H1 (cell line): Measurements from ENCODE around the gene ALK. TPM values are rescaled to one million over a fixed set of nuclear protein-coding genes. Genes with fewer than 3 reads are reported as not detected.

Source experiments
- CTCF ChIA-PET: fragments of 300-600 bp; sonication (Branson Sonifier 250); formaldehyde crosslinking; loops from one replicate; lab custom pipeline; 2021; ENCODE audit not compliant: partially characterized antibody; lab: Charles Lee
- POLR2A ChIA-PET: fragments of 300-600 bp; sonication (Branson Sonifier 250); formaldehyde crosslinking; loops from one replicate; lab custom pipeline; 2021; ENCODE audit warnings: inconsistent platforms; ENCODE audit not compliant: partially characterized antibody; lab: Charles Lee
- DNase-seq, 2 experiments: peaks; one replicate each; pipeline versions ENCODE4 v3.0.0 to v3.0.0-alpha.2; 2010 to 2022; ENCODE audit warnings: low spot score in 2 of 2, low read depth in 1 of 2, mixed read lengths in 1 of 2
- FAIRE-seq: peaks from 2 replicates; lab custom pipeline; 2011; peaks lifted over from hg19 to GRCh38; lab: Jason Lieb, UNC
- H2AFZ ChIP-seq: 2 replicates; pipeline ENCODE4 v1.8.1; 2012; ENCODE audit warnings: low read length, inconsistent platforms
- H2AK5ac ChIP-seq: 2 replicates; pipeline ENCODE4 v1.6.1; 2013; ENCODE audit warnings: low read depth, low read length
- H2BK120ac ChIP-seq: replicated peaks from 2 replicates; pipeline ENCODE3; 2013; ENCODE audit warnings: low read depth, low read length, inconsistent platforms
- H2BK12ac ChIP-seq: 2 replicates; pipeline ENCODE4 v1.6.1; 2013; ENCODE audit warnings: low read depth, low read length
- H2BK15ac ChIP-seq: 2 replicates; pipeline ENCODE4 v1.6.1; 2013; ENCODE audit warnings: low read length
- H2BK20ac ChIP-seq: 2 replicates; pipeline ENCODE4 v1.6.1; 2013; ENCODE audit warnings: low read length
- H2BK5ac ChIP-seq: 2 replicates; pipeline ENCODE4 v1.6.1; 2013; ENCODE audit warnings: low read depth, low read length
- H3K14ac ChIP-seq: 2 replicates; pipeline ENCODE4 v1.6.1; 2013; ENCODE audit warnings: inconsistent platforms; ENCODE audit not compliant: insufficient read length
- H3K18ac ChIP-seq: 2 replicates; pipeline ENCODE4 v1.6.1; 2013; ENCODE audit warnings: low read length; ENCODE audit errors: extremely low read depth
- H3K23ac ChIP-seq: 2 replicates; pipeline ENCODE4 v1.6.1; 2013; ENCODE audit warnings: inconsistent platforms; ENCODE audit not compliant: insufficient read length
- H3K23me2 ChIP-seq: 2 replicates; pipeline ENCODE4 v1.6.1; 2013; ENCODE audit warnings: low read depth, low read length
- H3K27ac ChIP-seq: 2 replicates; pipeline ENCODE4 v1.6.1; 2011; ENCODE audit warnings: low read depth, low read length, inconsistent platforms
- H3K27me3 ChIP-seq, 4 experiments: replicated peaks in 1 of 4; 1 replicate in 1 of 4; 2 replicates in 3 of 4; pipeline versions ENCODE4 v1.6.1 to v1.8.1; 2011 to 2013; ENCODE audit warnings: low read length in 3 of 4, mild to moderate bottlenecking in 3 of 4, inconsistent platforms in 2 of 4, mixed read lengths in 2 of 4, moderate library complexity in 1 of 4; ENCODE audit not compliant: control insufficient read depth in 3 of 4, insufficient read depth in 3 of 4; ENCODE audit errors: extremely low read depth in 1 of 4
- H3K36me3 ChIP-seq, 4 experiments: 2 replicates each; pipeline versions ENCODE4 v1.6.1 to v1.8.1; 2011 to 2013; ENCODE audit warnings: mild to moderate bottlenecking in 4 of 4, low read length in 3 of 4, moderate library complexity in 2 of 4, control low read depth in 1 of 4, inconsistent platforms in 1 of 4; ENCODE audit not compliant: insufficient read depth in 4 of 4, control insufficient read depth in 2 of 4
- H3K4ac ChIP-seq: replicated peaks from 2 replicates; pipeline ENCODE3; 2013; ENCODE audit warnings: low read length, low read depth, mixed read lengths, inconsistent platforms; ENCODE audit not compliant: insufficient read length
- H3K4me1 ChIP-seq, 4 experiments: replicated peaks in 1 of 4; 1 replicate in 1 of 4; 2 replicates in 3 of 4; pipeline versions ENCODE4 v1.6.1 to v1.8.1; 2011 to 2013; ENCODE audit warnings: low read length in 3 of 4, inconsistent platforms in 2 of 4, mixed read lengths in 1 of 4; ENCODE audit not compliant: insufficient read depth in 4 of 4, control insufficient read depth in 3 of 4
- H3K4me2 ChIP-seq, 2 experiments: 2 replicates each; pipeline versions ENCODE4 v1.6.1 to v1.8.1; 2011 to 2013; ENCODE audit warnings: low read depth in 2 of 2, low read length in 2 of 2, control low read depth in 1 of 2, inconsistent platforms in 1 of 2, mild to moderate bottlenecking in 1 of 2; ENCODE audit not compliant: insufficient read depth in 1 of 2
- H3K4me3 ChIP-seq, 4 experiments: fragments of 200-600, 300-600 bp in 1 of 4; sonication (generic), shearing (Covaris generic), sonication (Bioruptor Twin) in 1 of 4; 2 replicates each; pipeline versions ENCODE4 v1.5.1 to v1.8.1; 2011 to 2016; ENCODE audit warnings: low read length in 4 of 4, low read depth in 3 of 4, control low read depth in 2 of 4, inconsistent platforms in 2 of 4, mild to moderate bottlenecking in 2 of 4, mixed read lengths in 1 of 4, moderate library complexity in 1 of 4; ENCODE audit not compliant: insufficient read depth in 2 of 4; ENCODE audit errors: extremely low read depth in 1 of 4
- H3K56ac ChIP-seq: replicated peaks from 2 replicates; pipeline ENCODE3; 2013; ENCODE audit warnings: low read depth, mild to moderate bottlenecking, mixed read lengths, low read length, inconsistent platforms; ENCODE audit not compliant: insufficient read length
- H3K79me1 ChIP-seq: 2 replicates; pipeline ENCODE4 v1.6.1; 2013; ENCODE audit warnings: low read depth, low read length, control low read depth
- H3K79me2 ChIP-seq, 2 experiments: 2 replicates each; pipeline versions ENCODE4 v1.6.1 to v1.8.1; 2012 to 2013; ENCODE audit warnings: low read length in 2 of 2, mild to moderate bottlenecking in 2 of 2, inconsistent platforms in 1 of 2; ENCODE audit not compliant: insufficient read depth in 2 of 2, control insufficient read depth in 1 of 2
- H3K9ac ChIP-seq, 4 experiments: replicated peaks in 1 of 4; 1 replicate in 1 of 4; 2 replicates in 3 of 4; pipeline versions ENCODE4 v1.6.1 to v1.8.1; 2011 to 2013; ENCODE audit warnings: low read depth in 3 of 4, low read length in 3 of 4, control low read depth in 2 of 4, mild to moderate bottlenecking in 2 of 4, moderate library complexity in 2 of 4, inconsistent platforms in 1 of 4; ENCODE audit errors: extremely low read depth in 1 of 4
- H3K9me3 ChIP-seq, 2 experiments: 2 replicates each; pipeline versions ENCODE4 v1.6.1 to v1.8.1; 2012 to 2013; ENCODE audit warnings: mild to moderate bottlenecking in 2 of 2, moderate library complexity in 2 of 2, control low read depth in 1 of 2, inconsistent platforms in 1 of 2, low read depth in 1 of 2, low read length in 1 of 2, mixed read lengths in 1 of 2; ENCODE audit not compliant: insufficient read depth in 2 of 2
- H4K20me1 ChIP-seq, 2 experiments: replicated peaks in 1 of 2; 2 replicates each; pipeline versions ENCODE3 to v1.8.1; 2011 to 2013; ENCODE audit warnings: inconsistent platforms in 2 of 2, low read length in 2 of 2, mild to moderate bottlenecking in 1 of 2; ENCODE audit not compliant: insufficient read depth in 2 of 2, control insufficient read depth in 1 of 2
- H4K5ac ChIP-seq: 2 replicates; pipeline ENCODE4 v1.6.1; 2013; ENCODE audit warnings: low read length, low read depth, mixed read lengths, inconsistent platforms; ENCODE audit not compliant: insufficient read length
- H4K8ac ChIP-seq: 2 replicates; pipeline ENCODE4 v1.8.0; 2013; ENCODE audit warnings: mild to moderate bottlenecking, moderate library complexity, low read length, inconsistent platforms; ENCODE audit not compliant: insufficient read depth; ENCODE audit errors: extremely low read depth
- H4K91ac ChIP-seq: replicated peaks from 2 replicates; pipeline ENCODE3; 2013; ENCODE audit warnings: low read length, mixed read lengths, inconsistent platforms; ENCODE audit not compliant: insufficient read length
- CTCF ChIP-seq, 3 experiments: IDR thresholded peaks; 1 replicate in 2 of 3; 2 replicates in 1 of 3; pipeline versions ENCODE4 v1.5.1 to v1.6.1; 2011; ENCODE audit warnings: low read length in 3 of 3, mild to moderate bottlenecking in 3 of 3, inconsistent platforms in 2 of 3, low read depth in 1 of 3, moderate library complexity in 1 of 3; ENCODE audit not compliant: insufficient read depth in 1 of 3; ENCODE audit errors: control extremely low read depth in 1 of 3
- GABPA ChIP-seq: IDR thresholded peaks from 2 replicates; pipeline ENCODE4 v1.6.1; 2011; ENCODE audit warnings: mild to moderate bottlenecking, low read length, moderate library complexity, borderline replicate concordance; ENCODE audit not compliant: insufficient read depth
- TBP ChIP-seq: IDR thresholded peaks from 2 replicates; pipeline ENCODE4 v1.6.1; 2011; ENCODE audit warnings: low read depth, low read length, improper control_type of control experiment
- WGBS, 2 experiments: shearing (Covaris generic) in 1 of 2; methylation state at CpG; one replicate each; pipeline versions ENCODE4 v1.1.6 to v1.1.7; 2013 to 2015; ENCODE audit warnings: low lambda C conversion rate in 2 of 2, mixed read lengths in 2 of 2, inconsistent platforms in 1 of 2, low coverage in 1 of 2, missing lambda C conversion rate in 1 of 2; ENCODE audit not compliant: insufficient replicate concordance in 2 of 2, insufficient coverage in 1 of 2, insufficient read length in 1 of 2; ENCODE audit errors: extremely low coverage in 1 of 2, missing lambda C conversion rate in 1 of 2; 5-methylcytosine and 5-hydroxymethylcytosine counted together
- polyA plus RNA-seq, 7 experiments: library from polyadenylated mRNA; depleted of rRNA in 3 of 7; stranded (reverse) in 5 of 7; unstranded in 2 of 7; fragments of >200 nt in 5 of 7; fragments of 200-250 nt in 2 of 7; gene quantifications; 1 replicate in 5 of 7; 2 replicates in 1 of 7; 4 replicates in 1 of 7; pipeline versions ENCODE4 v1.2.1 to v1.2.3, GENCODE V29; 2011 to 2013; ENCODE audit warnings: missing spikeins in 2 of 7, mixed read lengths in 2 of 7
- total RNA-seq: library from RNA; stranded (reverse); fragmentation: NEBNext Ultra II Directional; extraction: Animal tissue kit (Norgen Biotek cat#: 25700); gene quantifications from 2 replicates; pipeline ENCODE4 v1.2.1, GENCODE V29; 2021

The ALK gene
- total and polyA plus RNA-seq, 2 of the 8 experiments (the other 6 are each of a cell fraction or from before 2014, with no cell fraction given): 0.02 to 0.09 TPM

- no peak overlapping the region for H3K27ac ChIP-seq
- H4K5ac ChIP-seq: no peak overlapping the region
- no peak overlapping the region for H4K8ac ChIP-seq
- no peak overlapping the region for H3K14ac ChIP-seq
- no peak overlapping the region for H2AFZ ChIP-seq
- 87% methylated on average over 5 of the region's 6 CpGs; no CpG with 5 or more reads in 1 of the 2 experiments for WGBS, 2 experiments
- no peak overlapping the region for H3K4me3 ChIP-seq
- no peak overlapping the region for H2BK20ac ChIP-seq
- no peak overlapping the region for H4K91ac ChIP-seq
- H3K4ac ChIP-seq: no peak overlapping the region
- H3K56ac ChIP-seq: no peak overlapping the region
- DNase-seq (no peak), FAIRE-seq (no peak)
- CTCF ChIA-PET: no interaction called here
- no peaks in the 10 kb centered on the region for H3K9me3 ChIP-seq
- H3K23me2 ChIP-seq: peaks cover 8% of the 10 kb centered on the region
- no peaks in the 10 kb centered on the region for H3K79me2 ChIP-seq
- H3K18ac ChIP-seq: no peak overlapping the region
- peaks cover 0 to 4% (median 0%) of the 10 kb centered on the region in 4 experiments; a peak in 2 of 7 replicates for H3K4me1 ChIP-seq
- no peak overlapping the region for H2BK15ac ChIP-seq
- no peak overlapping the region for H2BK12ac ChIP-seq
- no peak for TF ChIP-seq GABPA
- no peak for TF ChIP-seq CTCF (IDR thresholded peaks at IDR 0.05; ENCODE audit: control extremely low read depth in 1 of 3, insufficient read depth in 1 of 3, low read depth in 1 of 3, low read length in 3 of 3)
- no peak for TF ChIP-seq TBP
- no peak overlapping the region for H3K23ac ChIP-seq
- no peak overlapping the region for H3K9ac ChIP-seq
- H3K4me2 ChIP-seq: no peak overlapping the region
- H2BK120ac ChIP-seq: no peak overlapping the region
- POLR2A ChIA-PET: interaction anchor here (0.5 kb wide), 1 partner anchor 1554 kb away, joined by 3 read pairs; no protein-coding TSS in a partner anchor
- no peaks in the 10 kb centered on the region for H3K79me1 ChIP-seq
- no peak overlapping the region for H2BK5ac ChIP-seq
- no peaks in the 10 kb centered on the region for H3K36me3 ChIP-seq
- H2AK5ac ChIP-seq: no peak overlapping the region
- peaks cover 0 to 8% of the 10 kb centered on the region in 2 experiments for H4K20me1 ChIP-seq
- no peaks in the 10 kb centered on the region for H3K27me3 ChIP-seq
Measured at GRCh38 chr2:29218071-29218470, 703.3 kb downstream of the ALK start.
